NCI-H2227 treated with DMSO at 0.1 percent for 48 hours (cell line): ENCODE results near the gene PLPP3.

Experiments
- DNase-seq: peaks from one replicate; lab custom pipeline; 2025; lab: John Stamatoyannopoulos, UW

Gene PLPP3

DNA sequence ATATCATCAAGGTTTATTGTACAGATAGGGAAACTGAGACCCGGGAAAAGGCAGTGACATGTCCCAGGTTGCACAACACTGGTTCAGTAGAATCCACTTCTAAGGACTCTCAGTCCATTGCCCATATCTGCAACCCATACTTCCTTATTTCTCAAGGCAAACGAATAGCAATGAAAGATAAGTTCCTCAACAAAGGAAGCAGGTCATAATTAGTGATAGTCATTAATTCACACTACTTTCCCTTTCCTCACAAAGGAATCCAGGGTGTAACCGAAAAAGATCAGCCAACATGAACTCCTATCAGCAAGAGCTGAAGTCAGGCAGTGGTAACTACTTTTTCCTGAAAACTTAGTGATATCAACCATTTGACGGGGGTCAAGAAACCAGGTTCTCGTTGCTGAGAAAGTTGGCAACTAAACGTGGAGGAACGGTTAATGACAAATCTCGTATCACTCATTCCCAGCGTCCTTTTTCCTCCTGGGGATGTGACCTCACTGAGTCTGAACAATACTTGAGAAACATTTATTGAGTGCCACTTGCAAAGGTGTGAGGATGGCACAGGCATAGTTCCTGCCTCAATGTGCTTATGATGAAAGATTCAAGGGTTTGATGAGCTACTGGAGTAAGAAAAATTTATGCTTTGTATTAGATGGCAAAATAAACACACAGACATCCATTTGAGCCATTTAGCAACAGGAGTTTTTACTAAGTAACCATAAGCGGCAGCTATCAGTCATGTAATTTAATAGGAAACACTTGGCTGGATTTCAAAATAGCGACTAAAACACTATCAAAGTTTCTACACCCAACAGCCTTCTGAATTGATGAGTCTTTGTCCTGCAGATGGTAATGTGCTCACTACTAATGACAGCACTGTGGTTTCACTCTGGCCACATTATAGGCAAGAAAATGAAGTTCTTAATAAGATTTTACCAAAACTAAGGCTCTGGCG is 82.3 kb downstream of the PLPP3 start:
- DNase-seq, result no peak

DNA sequence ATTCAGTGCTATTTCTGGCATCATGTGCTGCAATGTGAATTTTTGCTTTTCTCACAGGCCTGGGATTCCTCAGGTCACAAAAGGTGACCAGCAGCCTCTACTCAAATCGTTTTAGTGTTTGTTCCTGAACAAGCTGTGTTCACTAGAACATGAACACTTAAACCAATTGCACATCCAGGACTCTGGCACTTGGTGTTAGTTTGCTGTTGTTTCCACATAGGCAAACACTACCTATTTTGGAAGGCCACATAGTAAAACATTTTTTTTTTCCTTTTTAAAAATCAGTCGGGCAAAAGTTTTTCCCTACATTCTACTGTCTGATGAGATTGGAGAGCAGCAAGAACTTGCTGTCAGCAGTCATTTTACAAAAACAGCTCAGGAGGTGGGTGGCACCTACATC is 83.2 kb downstream of the PLPP3 start:
- no peak for DNase-seq

DNA sequence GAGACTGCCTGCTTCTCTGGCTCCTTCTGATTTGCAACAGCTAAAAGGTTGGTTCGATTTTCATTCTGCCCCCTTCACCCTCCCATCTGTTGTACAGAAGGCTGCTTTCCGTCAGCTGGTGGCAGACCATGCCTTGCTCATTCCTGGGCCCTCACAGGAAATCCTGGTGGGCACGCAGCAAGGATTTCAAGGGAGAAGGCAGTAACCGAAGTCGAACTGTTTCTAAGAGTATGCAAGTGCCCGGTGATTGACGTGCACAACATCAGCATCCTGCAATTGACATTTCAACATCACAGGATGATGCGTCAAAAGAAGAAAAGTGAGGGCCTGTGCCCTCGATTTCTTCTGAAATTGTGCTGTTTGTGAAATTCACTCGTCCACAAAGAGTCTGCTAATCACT is 83.8 kb downstream of the PLPP3 start:
- no peak for DNase-seq

DNA sequence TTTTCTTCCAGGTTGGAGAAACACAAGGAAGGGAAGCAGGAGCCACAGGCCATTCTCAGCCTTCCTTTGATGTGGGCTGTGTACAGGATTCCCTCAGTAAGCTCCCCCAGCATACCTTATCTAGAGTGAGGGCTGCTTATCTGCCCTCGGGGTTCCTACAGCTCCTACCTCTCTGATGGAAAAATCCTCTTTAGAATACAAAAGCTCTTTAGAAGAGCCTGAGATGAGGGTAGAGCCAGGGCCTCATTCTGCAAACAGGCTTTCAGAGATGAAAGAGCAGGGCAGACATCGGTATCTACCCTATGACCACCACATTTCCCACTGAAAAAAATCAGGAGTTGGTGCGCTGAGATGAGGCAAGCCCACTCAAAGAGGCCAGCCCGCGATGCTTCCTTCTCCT is 85.1 kb downstream of the PLPP3 start:
- DNase-seq, result no peak

DNA sequence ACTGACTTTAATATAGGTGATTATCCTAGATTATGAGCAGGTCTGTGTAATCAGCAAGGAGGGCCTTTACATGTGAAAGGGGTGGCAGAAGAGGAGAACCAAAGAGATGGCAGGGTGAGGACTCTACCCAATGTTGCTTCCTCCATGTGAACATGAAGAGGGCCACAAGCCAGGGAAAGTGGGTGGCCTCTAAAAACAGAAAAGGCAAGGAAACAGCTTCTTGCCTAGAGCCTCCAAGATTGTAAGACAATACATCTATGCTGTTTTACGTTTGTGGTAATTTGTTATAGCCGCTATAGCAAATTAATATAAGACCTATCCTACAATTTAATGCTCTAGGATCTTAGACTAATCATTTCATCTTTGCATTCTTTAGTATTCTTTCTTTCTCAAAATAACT is 85.5 kb downstream of the PLPP3 start:
- no peak for DNase-seq

DNA sequence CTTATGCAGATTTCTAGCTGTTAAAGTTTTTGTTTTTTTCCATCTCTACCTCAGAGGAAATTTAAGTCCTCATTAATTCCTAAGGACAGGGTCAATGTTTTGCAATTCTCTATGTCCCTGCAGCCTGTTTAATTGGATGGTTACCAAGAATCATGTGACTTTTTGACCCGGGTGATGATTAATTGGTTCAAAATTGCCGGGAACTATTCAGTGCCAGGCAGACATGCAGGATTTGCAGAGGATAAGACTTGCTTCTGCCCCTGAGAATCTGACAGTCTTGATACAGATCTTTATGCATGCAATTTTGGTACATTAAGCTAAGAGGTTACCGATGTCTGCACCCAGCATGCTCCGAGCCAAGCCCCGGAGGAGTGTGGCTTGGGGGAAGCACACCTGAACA is 87.9 kb downstream of the PLPP3 start:
- DNase-seq, result no peak

DNA sequence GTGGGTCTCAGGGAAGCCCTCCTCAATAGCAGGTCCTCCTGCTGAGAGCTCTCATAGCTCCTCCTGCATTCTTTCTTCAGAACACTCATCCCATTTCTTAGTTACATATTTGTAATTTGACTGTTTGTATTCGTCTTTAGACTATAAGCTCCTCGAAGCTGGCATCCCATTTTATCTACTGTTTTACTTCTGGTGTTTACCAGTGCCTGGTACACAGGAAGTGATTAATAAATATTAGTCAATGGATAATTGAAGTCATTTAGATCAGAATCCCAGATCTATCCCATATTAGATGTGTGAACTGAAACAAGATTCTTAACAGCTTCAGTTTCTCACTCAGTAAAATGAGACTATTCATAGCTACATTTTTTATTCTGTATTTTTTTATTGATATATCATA is 88.7 kb downstream of the PLPP3 start:
- no peak for DNase-seq

DNA sequence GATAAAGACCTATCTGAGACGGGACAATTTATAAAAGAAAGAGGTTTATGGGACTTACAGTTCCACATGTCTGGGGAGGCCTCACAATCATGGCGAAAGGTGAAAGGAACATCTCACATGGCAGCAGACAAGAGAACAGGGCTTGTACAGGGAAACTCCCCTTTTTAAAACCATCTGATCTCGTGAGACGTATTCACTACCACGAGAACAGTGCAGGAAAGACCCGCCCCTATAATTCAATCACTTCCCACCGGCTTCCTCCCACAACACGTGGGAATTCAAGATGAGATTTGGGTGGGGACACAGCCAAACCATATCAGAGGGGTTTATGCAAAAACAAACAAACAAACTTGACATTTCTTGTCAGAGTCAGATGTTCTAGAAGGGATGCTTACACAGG is 89.7 kb downstream of the PLPP3 start:
- DNase-seq, result no peak

DNA sequence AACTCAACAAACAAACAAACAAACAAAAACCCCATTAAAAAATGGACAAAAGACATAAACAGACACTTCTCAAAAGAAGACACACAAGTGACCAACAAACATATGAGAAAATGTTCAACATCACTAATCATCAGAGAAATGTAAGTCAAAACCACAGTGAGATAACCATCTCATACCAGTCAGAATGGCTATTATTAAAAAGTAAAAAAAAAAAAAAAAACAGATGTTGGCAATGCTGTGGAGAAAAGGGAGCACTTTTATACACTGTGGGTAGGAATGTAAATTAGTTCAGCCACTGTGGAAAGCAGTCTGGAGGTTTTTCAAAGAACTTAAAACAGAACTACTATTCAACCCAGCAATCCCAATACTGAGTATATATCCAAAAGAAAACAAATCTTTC is 94.7 kb downstream of the PLPP3 start:
- no peak for DNase-seq

DNA sequence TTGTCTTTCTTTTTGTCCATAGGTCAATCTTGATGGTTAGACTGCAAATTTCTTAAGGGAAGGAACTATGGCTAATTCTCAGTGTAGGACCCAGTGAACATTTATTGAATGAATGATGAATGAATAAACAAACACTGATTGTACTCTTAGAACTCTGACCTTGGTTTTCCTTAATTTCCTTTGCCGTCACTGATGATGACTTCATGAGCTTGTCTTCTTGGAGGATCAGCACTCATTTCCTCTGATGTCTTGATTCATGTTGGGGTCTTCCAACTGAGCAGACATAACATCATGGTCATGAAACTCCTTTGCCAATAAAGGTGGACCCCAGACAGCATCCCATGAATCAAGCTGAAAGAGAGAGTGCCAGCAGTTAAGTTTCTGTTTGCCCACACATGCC is 96.3 kb downstream of the PLPP3 start:
- no peak for DNase-seq

DNA sequence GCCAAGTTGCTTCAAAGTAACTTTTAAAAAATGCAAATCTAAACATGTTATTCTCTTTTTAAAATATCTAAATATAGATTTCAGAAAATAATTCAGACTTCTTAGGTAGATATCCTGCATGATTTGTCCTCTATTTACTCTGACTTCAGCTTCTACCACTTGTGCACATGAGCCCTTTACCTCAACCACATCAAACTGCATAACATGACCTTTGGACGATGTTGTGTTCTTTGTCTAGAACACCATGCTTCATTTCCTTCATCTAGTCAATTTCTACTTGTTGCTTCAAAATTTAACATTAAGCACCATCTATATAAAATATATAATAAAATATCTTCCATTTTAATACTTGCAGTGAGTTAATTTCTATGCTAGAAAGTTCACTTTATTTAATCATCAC is 96.9 kb downstream of the PLPP3 start:
- DNase-seq, result no peak

DNA sequence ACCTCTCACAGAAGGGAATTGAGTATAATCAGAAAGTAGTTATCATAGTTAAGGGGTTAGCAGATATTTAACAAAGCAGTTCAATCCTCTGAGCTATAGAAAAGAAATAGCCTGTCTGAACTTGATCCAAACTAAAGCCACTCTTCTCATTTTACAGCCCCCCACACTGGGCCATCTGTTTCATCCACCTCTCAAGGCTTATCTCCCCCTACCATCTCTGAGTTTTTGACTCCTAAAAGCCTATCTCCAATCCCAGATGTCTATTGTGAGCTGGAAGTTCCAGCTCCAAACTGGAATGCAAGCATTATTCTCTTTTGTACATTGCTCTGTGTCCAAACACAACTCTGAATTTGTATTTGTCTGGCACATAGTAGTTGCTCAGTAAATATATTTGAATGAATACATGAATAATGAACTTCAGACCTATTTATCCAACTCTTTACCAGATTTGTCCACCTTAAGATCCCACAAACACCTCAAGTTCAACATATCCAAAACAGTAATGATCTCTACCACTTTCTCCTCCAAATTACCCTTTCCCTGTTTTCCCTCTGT is 98.1 kb downstream of the PLPP3 start:
- DNase-seq, result no peak

DNA sequence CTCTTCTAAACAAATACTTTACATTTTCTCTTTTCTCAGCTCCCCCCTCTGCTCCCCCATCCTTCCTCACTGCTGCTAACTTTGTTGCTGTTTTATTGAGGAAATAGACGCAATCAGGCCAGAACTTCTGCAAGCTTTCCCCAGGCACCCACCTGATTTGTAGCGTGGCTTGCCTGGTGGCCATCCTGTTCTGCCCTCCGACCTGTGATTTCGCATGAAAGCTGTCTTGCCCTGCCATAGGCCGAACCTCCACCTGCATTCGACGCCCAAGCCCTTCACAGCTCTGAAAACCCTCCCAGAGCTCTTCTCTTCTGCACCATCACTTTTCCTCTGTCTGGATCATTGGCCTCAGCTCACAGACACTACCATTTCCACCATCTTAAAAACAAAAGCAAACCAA is 100.6 kb downstream of the PLPP3 start:
- DNase-seq, result no peak

DNA sequence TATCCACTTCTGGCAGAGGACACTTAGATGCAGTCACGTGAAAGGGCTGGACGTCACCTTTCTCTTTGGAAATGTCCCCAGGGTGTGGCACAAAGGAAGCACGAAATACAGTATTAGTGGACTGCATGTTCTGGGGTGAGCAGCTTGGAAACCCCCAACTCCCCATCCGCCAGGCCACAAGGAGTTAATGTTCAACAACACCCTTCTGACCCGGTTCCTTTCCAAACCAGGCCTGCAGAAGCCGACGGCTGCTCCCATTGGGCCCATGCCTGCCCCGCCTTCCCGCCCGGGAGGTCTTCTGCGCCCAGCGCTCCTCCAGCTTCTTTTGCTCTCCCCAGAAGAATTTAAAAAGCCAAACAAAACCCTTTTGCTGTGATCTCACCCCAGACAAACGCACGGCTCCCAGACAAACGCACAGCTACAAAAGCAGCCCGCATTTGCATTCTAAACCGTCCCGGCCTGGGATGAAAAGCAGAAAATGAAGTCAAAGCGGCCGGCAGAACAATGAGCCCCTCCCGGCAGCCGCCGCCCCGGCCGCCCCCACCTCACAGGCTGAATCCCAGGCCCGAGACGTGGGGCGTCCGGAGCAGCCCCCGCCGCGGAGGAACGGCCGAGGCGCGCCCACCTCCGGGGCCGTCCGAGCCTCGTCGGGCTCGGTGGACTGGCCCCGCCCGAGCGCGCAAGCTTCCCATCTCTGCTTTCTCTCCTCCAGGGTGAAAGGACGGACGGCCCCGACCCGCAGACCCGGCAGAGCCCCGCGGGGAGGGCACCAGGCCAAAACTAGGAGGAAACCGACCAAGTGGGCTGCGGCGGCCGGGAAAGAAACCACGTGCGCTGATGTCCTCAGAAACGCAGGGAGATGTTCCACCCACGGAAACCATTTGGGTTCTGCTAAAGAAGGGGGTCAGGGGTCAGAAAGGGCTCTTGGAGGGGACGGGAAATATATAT is 101.9 kb downstream of the PLPP3 start:
- no peak for DNase-seq

DNA sequence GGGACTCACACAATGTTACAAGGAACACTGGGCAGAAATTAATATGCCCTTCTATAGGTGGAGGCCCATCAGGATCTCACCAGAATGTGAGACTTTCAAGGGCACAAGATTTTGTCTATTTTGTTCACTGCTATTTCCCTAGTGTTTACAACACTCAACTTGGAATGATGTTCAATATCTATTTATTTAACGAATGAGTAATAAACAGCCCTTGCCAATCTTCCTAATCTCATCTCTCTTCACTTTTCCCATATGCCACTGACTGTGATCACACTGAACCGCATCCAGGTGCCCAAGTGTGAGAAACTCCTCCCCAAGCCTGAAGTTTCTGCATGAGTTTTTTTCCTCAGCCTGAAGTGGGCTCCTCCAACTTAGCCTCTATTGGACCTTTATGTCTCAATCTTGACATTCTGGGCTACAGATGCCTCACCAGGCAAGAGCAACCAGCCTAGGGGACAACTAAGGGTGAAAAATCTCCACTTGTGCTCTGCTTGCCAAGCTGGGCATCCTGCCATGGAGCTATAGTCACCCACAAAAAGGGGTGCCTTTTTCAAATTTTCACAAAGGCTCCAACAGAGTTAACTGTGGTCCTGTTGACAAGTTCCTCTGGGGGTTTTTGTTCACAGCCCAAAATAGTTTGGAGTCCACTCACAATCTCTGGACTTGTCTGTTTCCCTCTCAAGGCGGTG is 105.6 kb downstream of the PLPP3 start:
- no peak for DNase-seq

DNA sequence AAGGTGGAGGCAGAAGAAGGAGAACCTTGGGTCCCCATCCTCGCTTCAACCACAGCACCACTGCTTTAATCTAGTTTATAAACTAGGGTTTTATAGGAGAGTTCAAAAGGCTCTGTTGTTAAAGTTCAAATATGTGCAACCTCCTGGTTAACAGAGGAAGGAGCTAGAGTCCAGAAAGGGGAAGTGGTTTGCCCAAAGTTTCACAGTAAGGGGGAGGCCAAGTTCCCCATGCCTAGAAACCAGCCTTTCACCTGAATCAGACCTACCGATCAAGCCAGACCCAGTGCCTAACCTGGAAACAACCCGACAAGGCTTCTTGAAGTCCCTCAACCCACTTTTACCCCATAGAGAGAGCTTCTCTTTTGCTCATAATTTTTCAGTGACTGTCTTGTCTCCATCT is 106.5 kb downstream of the PLPP3 start:
- no peak for DNase-seq

DNA sequence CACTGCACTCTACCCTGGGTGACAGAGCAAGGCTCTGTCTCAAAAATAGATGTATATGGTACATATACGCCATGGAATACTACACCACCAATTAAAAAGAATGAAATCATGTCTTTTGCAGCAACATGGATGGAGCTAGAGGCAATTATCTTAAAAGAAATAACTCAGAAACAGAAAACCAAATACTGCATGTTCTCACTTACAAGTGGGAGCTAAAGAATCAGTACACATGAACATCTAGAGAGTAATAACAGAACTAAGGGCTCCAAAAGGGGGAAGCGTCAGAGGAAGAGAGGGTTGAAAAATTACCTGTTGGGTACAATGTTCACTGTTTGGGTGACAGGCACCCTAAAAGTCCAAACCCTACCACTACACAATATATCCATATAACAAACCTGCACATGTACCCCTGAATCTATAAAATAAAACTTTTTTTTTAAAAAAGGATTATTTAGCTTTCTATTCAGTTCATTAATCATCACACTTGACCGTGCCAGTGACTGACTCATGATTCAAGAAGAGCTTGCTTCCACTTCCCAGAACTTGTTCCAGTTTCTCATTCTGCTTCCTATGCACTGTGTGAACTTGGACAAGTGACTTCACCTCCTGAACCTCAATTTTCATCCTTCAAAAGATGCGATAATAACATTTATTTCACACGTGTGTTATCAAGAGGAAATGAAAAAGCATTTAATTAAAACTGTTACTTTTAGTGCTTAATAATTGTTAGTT is 109.6 kb downstream of the PLPP3 start:
- no peak for DNase-seq

DNA sequence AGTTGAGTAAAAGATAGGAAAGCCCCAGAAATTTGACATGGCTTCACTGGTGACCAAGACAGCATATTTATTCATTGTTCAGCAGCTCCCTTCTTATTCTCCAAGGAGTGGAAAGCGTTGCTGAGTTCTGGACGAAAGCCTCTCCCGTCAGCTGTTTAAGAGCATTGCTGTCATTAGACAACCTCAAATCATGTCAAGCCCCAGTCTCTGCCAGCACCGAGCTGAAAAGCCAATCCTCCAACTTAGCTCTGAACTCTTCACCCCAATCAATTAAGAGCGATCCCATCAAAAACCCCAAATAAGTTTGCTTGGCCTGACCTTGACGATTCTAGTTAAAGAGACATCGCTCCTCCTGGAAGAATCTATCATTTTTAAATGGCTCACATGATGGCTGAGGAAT is 110.8 kb downstream of the PLPP3 start:
- no peak for DNase-seq

DNA sequence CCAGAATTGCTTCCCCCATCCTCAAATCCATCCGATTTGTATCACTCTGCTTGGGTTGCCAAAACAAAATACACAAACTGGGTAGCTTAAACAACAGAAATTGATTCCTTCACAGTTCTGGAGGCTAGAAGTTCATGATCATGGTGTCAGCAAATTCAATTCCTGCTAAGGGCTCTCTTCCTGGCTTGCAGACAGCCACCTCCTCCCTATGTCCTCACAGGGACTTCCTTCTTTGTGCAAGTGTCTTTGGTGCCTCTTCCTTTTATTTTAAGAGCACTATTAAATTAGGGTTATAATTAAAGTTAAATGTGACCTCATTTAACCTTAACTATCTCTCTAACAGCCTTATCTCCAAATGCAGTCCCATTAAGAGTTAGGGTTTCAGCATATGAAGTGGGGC is 112.8 kb downstream of the PLPP3 start:
- no peak for DNase-seq

DNA sequence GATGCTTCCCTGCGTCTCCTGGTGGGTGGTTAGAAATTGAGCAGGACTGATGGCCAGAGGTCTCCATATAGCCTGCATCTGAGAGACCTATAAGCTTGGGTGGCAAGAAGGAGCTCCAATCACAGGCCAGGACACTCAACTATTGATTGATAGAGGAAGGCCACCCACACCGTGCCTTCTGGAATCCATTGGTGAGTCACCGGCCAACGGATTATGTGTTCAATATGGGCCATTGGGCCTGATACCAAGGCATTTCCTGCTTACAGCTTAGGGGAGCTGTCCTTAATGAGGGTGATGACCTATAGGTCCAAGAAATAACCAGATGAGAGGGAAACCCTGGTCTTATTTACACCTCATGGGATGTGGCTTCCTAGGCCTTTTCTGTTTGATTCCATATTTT is 115.1 kb downstream of the PLPP3 start:
- DNase-seq, result no peak

DNA sequence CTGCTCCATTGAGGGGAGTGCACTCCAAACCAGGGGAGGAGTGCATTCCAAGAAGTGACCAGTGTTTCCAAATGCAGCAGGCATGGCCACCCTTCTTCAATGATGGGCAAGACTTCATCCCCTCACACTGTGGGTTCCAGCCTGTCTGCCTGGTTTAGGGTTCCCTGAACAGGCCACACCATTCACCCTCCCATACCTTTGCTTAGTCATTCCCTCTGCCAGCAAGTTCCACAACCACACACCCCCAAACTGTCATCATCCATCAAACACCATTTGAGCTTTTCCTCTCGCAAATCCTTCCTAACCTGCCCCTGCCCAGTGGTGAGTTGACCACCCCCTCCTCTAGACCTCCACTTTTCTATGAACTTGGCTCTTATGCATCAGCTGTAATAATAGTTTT is 116.0 kb downstream of the PLPP3 start:
- DNase-seq, result no peak
